Right lobe of liver (tissue), 6 donors: ENCODE measurements around the gene TBX18. TPM values are rescaled to one million over a fixed set of nuclear protein-coding genes. Genes with fewer than 3 reads are reported as not detected.

Source experiments
- ATAC-seq, 4 donors: fragments of 200-7000 bp; cut with Tn5 transposase; one replicate each; pipeline ENCODE4 v1.9.1; 2020; ENCODE audit warnings: mild to moderate bottlenecking in 4 of 4, moderate library complexity in 4 of 4
- DNase-seq, 3 donors: peaks; one replicate each; pipeline ENCODE4 v3.0.0-alpha.2; 2020
- H3K27ac ChIP-seq, 3 donors: fragments of 200-600 bp; one replicate each; pipeline ENCODE4 v1.8.0; 2022
- H3K27me3 ChIP-seq, 2 donors: fragments of 200-600 bp; one replicate each; pipeline ENCODE4 v1.8.0; 2022
- H3K36me3 ChIP-seq, 4 donors: fragments of 200-600 bp; sonication (generic) in 1 of 4; one replicate each; pipeline versions ENCODE4 v1.5.1 to v1.8.0; 2017 to 2022; ENCODE audit warnings: control low read depth in 1 of 4
- H3K4me1 ChIP-seq, 4 donors: fragments of 200-600 bp; sonication (generic) in 1 of 4; one replicate each; pipeline versions ENCODE4 v1.5.1 to v1.8.0; 2017 to 2022; ENCODE audit warnings: control low read depth in 1 of 4
- H3K4me3 ChIP-seq, 3 donors: fragments of 200-600 bp; one replicate each; pipeline ENCODE4 v1.8.0; 2022
- H3K9me3 ChIP-seq, 4 donors: fragments of 200-600 bp; sonication (generic) in 1 of 4; one replicate each; pipeline versions ENCODE4 v1.5.1 to v1.8.0; 2017 to 2022; ENCODE audit warnings: control low read depth in 1 of 4
- CTCF ChIP-seq, 4 donors: fragments of 200-600 bp in 3 of 4; fragments of 450-650 bp in 1 of 4; IDR thresholded peaks; one replicate each; pipeline versions ENCODE4 v1.5.1 to v1.8.0; 2016 to 2022; ENCODE audit warnings: antibody characterized with exemption in 4 of 4, mild to moderate bottlenecking in 2 of 4
- POLR2A ChIP-seq: fragments of 450-650 bp; IDR thresholded peaks from one replicate; pipeline ENCODE4 v1.6.1; 2017; ENCODE audit warnings: antibody characterized with exemption, mild to moderate bottlenecking
- WGBS: methylation state at CpG from one replicate; pipeline ENCODE4 v1.1.6; 2018; ENCODE audit warnings: low coverage, low lambda C conversion rate; ENCODE audit not compliant: insufficient coverage; ENCODE audit errors: missing lambda C conversion rate; 5-methylcytosine and 5-hydroxymethylcytosine counted together
- intact Hi-C, 2 donors: fragments of 100-400 bp; cut with DNase I; formaldehyde crosslinking; loops; one replicate each; pipeline versions ENCODE4 v1.11.2 to v1.14.1; 2022
- total RNA-seq, 6 experiments: library from RNA; depleted of rRNA in 2 of 6; stranded (reverse); fragments of >200 nt in 2 of 6; fragmentation: NEBNext Ultra II Directional in 3 of 6; extraction: Animal tissue kit (Norgen Biotek cat#: 25700) in 3 of 6; gene quantifications; one replicate each; pipeline versions ENCODE4 v1.1.0 to v1.2.4, GENCODE V29; 2016 to 2023
- donor health status: DM: no; HTN: yes; CAD: no.
- donor health status: DM: no; HTN: no; CAD: no.
- donor health status: DM: no; HTN: no; CAD: no.
- donor health status: DM: no; HTN: yes; CAD: no.
- donor health status: DM: no; HTN: yes; CAD: no.

TBX18 gene
- total RNA-seq, 6 experiments from 2014 or later, result 0.15 to 0.87 (median 0.49) TPM; not detected in 1

GRCh38 chr6:84718038-84718955, 46.1 kb downstream of the TBX18 start:
- Histone ChIP-seq H3K4me3 (no peak overlapping the region), H3K4me1 (no peaks in the 10 kb centered on the region), H3K36me3 (no peaks in the 10 kb centered on the region), H3K9me3 (no peaks in the 10 kb centered on the region), H3K27ac (no peak overlapping the region), H3K27me3 (no peaks in the 10 kb centered on the region)
- DNase-seq, result no peak
- ATAC-seq, result peak in 2 of 4 donors; percentile 34 to 41
- WGBS, result 24% methylated on average over 5 of the region's 5 CpGs
- intact Hi-C loops, result no loop called here
- no peak for TF ChIP-seq CTCF (IDR thresholded peaks at IDR 0.05)
- no peak for TF ChIP-seq POLR2A

DNA sequence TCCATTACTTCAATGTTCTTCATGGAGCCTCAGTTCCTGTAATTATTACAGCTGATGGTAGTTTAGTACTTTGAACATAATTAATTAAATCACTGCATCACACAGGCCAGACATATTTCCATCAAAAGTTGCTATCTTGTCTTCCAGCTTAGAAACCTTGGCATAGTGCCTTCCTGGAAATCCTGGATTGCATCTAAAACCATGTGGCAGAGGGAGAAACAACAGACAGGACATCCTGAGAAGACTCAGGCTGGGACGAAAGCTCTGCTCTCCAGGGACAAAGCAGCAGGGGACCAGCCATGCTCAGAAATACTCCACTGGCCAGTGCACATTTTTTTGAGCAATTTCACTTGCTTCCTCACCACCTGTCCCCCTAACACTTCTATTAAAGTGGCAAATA, 55.3 kb downstream of the TBX18 start:
- intact Hi-C loops, result no loop called here
- Histone ChIP-seq H3K9me3 (no peaks in the 10 kb centered on the region), H3K27me3 (no peaks in the 10 kb centered on the region), H3K36me3 (no peaks in the 10 kb centered on the region), H3K27ac (no peak overlapping the region), H3K4me1 (no peaks in the 10 kb centered on the region), H3K4me3 (no peak overlapping the region)
- DNase-seq, result no peak
- 42% methylated on average over 1 of the region's 1 CpG for WGBS
- no peak for ATAC-seq
- TF ChIP-seq POLR2A (no peak), CTCF (IDR thresholded peaks at IDR 0.05) (no peak)

DNA sequence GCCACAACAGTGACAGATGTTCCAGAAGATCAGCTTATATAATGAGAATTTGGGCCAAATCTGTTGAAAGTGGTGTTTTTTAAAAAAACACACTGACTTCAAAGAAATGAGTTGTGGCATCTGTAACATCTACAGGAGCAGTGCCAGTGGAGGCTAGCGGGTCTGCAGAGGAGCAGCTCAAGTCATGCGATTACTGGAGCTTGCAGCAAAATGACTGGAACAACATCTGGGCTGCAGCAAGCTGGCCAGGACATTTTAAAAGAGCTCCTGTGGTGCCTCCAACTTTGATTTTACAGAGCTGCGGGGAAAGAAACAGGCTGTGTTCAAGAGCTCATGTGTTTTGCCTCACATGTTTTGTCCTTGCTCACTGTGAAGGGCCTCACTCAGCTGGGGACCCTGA, 57.2 kb downstream of the TBX18 start:
- 84% methylated on average over 3 of the region's 3 CpGs for WGBS
- Histone ChIP-seq H3K27me3 (no peaks in the 10 kb centered on the region), H3K4me1 (no peaks in the 10 kb centered on the region), H3K36me3 (no peaks in the 10 kb centered on the region), H3K4me3 (no peak overlapping the region), H3K9me3 (no peaks in the 10 kb centered on the region), H3K27ac (no peak overlapping the region)
- ATAC-seq, result no peak
- no peak for TF ChIP-seq POLR2A
- TF ChIP-seq CTCF (IDR thresholded peaks at IDR 0.05), result no peak
- DNase-seq, result no peak
- intact Hi-C loops, result no loop called here

DNA sequence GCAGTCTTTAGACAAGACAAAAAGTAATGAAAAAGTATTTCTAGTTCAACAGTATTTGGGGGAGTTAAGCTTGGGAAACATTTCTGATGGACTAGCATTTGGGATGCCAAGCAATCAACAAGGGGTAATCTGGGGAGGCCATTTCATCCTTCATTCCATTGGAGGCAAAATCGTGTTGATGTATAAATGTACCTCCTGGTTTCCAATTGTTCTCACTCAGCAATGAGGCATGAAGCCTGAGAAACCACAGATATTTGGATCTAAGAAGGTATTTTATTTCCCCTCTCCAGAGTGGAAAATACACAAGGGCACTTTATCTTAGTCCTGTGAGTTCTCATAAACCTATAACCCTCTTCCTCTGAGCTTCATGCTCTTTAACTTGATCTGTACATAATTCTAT, 68.2 kb downstream of the TBX18 start:
- H3K4me1 ChIP-seq, result no peaks in the 10 kb centered on the region
- no peaks in the 10 kb centered on the region for H3K9me3 ChIP-seq
- no peak overlapping the region for H3K4me3 ChIP-seq
- no peak for TF ChIP-seq CTCF (IDR thresholded peaks at IDR 0.05)
- no peak for TF ChIP-seq POLR2A
- intact Hi-C loops, result no loop called here
- no peak overlapping the region for H3K27ac ChIP-seq
- WGBS, result 33% methylated on average over 1 of the region's 1 CpG
- H3K36me3 ChIP-seq, result no peaks in the 10 kb centered on the region
- ATAC-seq, result no peak
- DNase-seq, result no peak
- no peaks in the 10 kb centered on the region for H3K27me3 ChIP-seq
